Measurements from ENCODE around the gene NPC2.
"Not testable (repeated sequence)": the region's sequence is repeated elsewhere in the genome, so short reads cannot be mapped to it uniquely, and the experiment has no call there.

Gene NPC2

GRCh38 chr14:74457565-74457895, 35.6 kb downstream of the NPC2 start:
- TF ChIP-seq CTCF (conservative IDR thresholded peaks at IDR 0.05; ENCODE audit: control insufficient read depth, insufficient read depth, low read depth, low read length), result no peak
- H3K4me3 ChIP-seq (ENCODE audit: control insufficient read depth, low read depth, low read length), result no peak overlapping the region
- DNase-seq (ENCODE audit: low read depth), result no peak

- DNase-seq (ENCODE audit: low read depth), result no peak
- H3K4me3 ChIP-seq (ENCODE audit: control insufficient read depth, low read depth, low read length), result no peak overlapping the region
- TF ChIP-seq CTCF (conservative IDR thresholded peaks at IDR 0.05; ENCODE audit: control insufficient read depth, insufficient read depth, low read depth, low read length), result no peak
Measured at GRCh38 chr14:74456684-74457564, 36.2 kb downstream of the NPC2 start.

GRCh38 chr14:74454397-74454796, 38.7 kb downstream of the NPC2 start:
- DNase-seq (ENCODE audit: low read depth); H3K4me3 ChIP-seq (ENCODE audit: control insufficient read depth, low read depth, low read length): not testable (repeated sequence)

GRCh38 chr14:74444866-74445265, 48.2 kb downstream of the NPC2 start:
- no peak for DNase-seq (ENCODE audit: low read depth)
- TF ChIP-seq CTCF (conservative IDR thresholded peaks at IDR 0.05; ENCODE audit: control insufficient read depth, insufficient read depth, low read depth, low read length), result no peak
- no peak overlapping the region for H3K4me3 ChIP-seq (ENCODE audit: control insufficient read depth, low read depth, low read length)

GRCh38 chr14:74442757-74443156, 50.3 kb downstream of the NPC2 start:
- DNase-seq (ENCODE audit: low read depth), result no peak
- H3K4me3 ChIP-seq (ENCODE audit: control insufficient read depth, low read depth, low read length), result no peak overlapping the region
- no peak for TF ChIP-seq CTCF (conservative IDR thresholded peaks at IDR 0.05; ENCODE audit: control insufficient read depth, insufficient read depth, low read depth, low read length)

GRCh38 chr14:74441113-74441512, 52.0 kb downstream of the NPC2 start:
- TF ChIP-seq CTCF (conservative IDR thresholded peaks at IDR 0.05; ENCODE audit: control insufficient read depth, insufficient read depth, low read depth, low read length), result no peak
- H3K4me3 ChIP-seq (ENCODE audit: control insufficient read depth, low read depth, low read length), result no peak overlapping the region

GRCh38 chr14:74438351-74438915, 54.7 kb downstream of the NPC2 start:
- no peak overlapping the region for H3K4me3 ChIP-seq (ENCODE audit: control insufficient read depth, low read depth, low read length)
- no peak for DNase-seq (ENCODE audit: low read depth)
- TF ChIP-seq CTCF (conservative IDR thresholded peaks at IDR 0.05; ENCODE audit: control insufficient read depth, insufficient read depth, low read depth, low read length), result no peak

More at GRCh38 chr14:74441113-74441512, 52.0 kb downstream of the NPC2 start:
- DNase-seq (ENCODE audit: low read depth), result no peak

All from fibroblast of mammary gland (primary cell).